ENCODE measurements around the gene DAZAP2.
"Not testable (repeated sequence)": the region's sequence is repeated elsewhere in the genome, so short reads cannot be mapped to it uniquely, and the experiment has no call there.

The DAZAP2 gene

DNA sequence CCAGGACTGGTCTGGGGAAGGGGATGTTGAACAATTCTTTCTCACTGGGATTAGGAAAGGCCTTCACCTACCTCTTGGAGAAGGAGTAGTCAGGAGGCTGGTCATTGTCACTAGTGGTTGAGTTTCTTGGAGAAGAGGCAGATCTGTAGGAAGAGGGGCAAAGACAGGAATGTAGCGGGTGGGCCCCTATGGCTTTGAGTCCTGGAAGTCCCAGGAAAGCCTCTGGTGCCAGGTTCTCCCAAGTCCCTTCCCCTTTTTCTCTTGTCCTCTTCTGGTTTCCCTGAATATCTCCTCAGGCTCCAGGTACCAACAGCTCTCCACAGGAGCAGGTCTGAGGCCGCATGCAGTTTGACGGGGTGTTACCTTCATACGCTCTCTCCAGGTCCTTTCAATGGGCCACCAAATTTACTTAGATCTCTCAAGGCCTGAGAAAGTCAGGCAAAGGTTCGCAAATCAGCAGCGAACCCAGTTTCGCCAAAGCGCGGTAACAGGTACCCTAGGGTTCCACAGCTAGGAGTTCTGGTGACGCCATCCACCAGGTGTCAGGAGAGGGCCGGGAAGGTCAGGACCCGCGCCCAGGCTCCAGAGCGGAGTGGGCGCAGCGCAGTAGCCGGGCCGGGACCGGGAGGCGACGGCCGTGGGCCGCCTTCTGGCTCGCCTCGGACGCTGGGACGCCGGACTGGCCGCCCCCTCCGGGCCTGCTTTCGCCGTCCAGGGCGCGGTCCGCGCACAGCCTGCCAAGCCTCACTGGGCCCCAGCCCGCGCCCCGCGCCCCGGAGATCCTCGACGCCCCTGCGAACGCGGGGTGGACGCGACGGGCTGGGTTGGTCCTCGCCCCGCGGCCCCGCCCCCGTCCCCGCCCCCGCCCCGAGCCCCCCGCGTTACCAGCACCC is 30.8 kb downstream of the DAZAP2 start:
- Histone ChIP-seq H3K9ac (ENCODE audit: low read depth, low read length) (peak overlapping the region; percentile 73), H3K4me2 (ENCODE audit: insufficient read depth, low read length) (peak overlapping the region; percentile 84), H3K4me1 (ENCODE audit: insufficient read depth, low read length) (peaks cover 29% of the 10 kb centered on the region), H3K27me3 (ENCODE audit: insufficient read depth, low read length, poor library complexity) (no peaks in the 10 kb centered on the region), H3K79me2 (ENCODE audit: insufficient read depth, low read length) (no peaks in the 10 kb centered on the region), H3K27ac (ENCODE audit: low read length) (peak overlapping the region; percentile 33; the same call in 1 of the 2 replicates), H4K20me1 (ENCODE audit: insufficient read depth, low read length) (no peaks in the 10 kb centered on the region), H3K36me3 (ENCODE audit: insufficient read depth, low read length) (peaks cover 3% of the 10 kb centered on the region; the same call in 1 of the 2 replicates), H2AFZ (ENCODE audit: low read depth, low read length) (peak overlapping the region; percentile 82), H3K4me3 (ENCODE audit: low read depth in 1 of 2, low read length in 2 of 2) (peak overlapping the region in 1 of 2 experiments; percentile 61; a peak in 2 of 4 replicates), H3K9me3 (ENCODE audit: insufficient read depth, low read length, severe bottlenecking) (no peaks in the 10 kb centered on the region)
- DNase-seq, result peak; percentile 64
- no peak for TF ChIP-seq EZH2 (IDR thresholded peaks at IDR 0.05; ENCODE audit: borderline replicate concordance, low read depth, low read length, severe bottlenecking)
- TF ChIP-seq, protein P1, sequence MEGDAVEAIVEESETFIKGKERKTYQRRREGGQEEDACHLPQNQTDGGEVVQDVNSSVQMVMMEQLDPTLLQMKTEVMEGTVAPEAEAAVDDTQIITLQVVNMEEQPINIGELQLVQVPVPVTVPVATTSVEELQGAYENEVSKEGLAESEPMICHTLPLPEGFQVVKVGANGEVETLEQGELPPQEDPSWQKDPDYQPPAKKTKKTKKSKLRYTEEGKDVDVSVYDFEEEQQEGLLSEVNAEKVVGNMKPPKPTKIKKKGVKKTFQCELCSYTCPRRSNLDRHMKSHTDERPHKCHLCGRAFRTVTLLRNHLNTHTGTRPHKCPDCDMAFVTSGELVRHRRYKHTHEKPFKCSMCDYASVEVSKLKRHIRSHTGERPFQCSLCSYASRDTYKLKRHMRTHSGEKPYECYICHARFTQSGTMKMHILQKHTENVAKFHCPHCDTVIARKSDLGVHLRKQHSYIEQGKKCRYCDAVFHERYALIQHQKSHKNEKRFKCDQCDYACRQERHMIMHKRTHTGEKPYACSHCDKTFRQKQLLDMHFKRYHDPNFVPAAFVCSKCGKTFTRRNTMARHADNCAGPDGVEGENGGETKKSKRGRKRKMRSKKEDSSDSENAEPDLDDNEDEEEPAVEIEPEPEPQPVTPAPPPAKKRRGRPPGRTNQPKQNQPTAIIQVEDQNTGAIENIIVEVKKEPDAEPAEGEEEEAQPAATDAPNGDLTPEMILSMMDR (IDR thresholded peaks at IDR 0.05; ENCODE audit: borderline replicate concordance, extremely low read depth, low read length, poor library complexity, severe bottlenecking), result peak; percentile 76
- ATAC-seq (ENCODE audit: insufficient read depth, low read depth), result peak; percentile 67

DNA sequence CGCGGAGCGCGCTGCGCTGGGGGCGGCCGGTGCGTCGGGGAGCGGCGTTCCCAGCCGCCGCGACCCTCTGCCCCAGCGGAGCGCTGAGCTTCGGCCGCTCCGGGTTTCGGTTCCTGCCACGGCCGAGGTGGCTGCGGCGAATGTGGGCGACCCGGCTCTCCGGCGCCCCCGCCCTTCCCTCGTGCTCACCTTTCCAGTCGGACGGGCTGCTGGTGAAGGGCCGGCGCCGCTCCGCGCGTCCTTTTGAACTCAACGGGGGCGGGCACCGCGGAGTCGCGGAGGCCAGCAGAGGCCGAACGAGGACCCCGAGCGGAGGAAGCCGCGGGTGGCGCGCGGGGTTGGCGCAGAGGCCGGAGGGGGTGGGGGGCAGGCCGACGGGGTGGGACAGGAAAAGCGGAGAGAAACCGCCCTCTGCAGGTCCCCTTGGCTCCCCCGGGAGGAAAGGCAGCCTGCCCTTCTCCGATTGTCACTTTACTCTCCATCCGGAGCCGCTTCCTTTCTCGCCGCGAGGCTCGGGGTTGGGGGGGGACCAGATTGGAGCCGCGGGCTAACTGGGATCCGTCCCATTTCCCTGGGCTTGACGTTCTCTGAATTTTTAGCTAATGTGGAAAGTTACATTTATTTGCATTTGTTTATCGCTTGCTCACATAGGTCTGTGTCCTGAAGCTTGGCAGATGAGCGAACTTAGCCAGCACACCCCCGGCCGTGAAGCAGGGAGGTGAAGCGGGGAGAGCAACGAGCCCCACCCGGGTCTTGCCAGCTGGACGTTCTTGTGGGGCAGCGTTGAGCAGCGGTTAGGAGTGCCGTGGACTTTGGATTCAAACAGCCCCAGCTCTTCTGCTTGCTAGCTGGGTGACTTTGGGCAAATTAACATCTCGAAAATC is 31.7 kb downstream of the DAZAP2 start, which contains the start of gene SMAGP:
Gene SMAGP (minus strand): TSS at position 349 of the 884 bp plus-strand sequence. CDS start 1,137 bp downstream, outside the sequence.
- peak within 1 kb of the TSS; percentile 62 for H3K27ac ChIP-seq (ENCODE audit: low read length)
- no peaks in the 10 kb centered on the region for H3K9me3 ChIP-seq (ENCODE audit: insufficient read depth, low read length, severe bottlenecking)
- ATAC-seq (ENCODE audit: insufficient read depth, low read depth) (peak; percentile 80), DNase-seq (peak; percentile 77)
- TF ChIP-seq, protein P1 (IDR thresholded peaks at IDR 0.05; ENCODE audit: borderline replicate concordance, extremely low read depth, low read length, poor library complexity, severe bottlenecking), result peak; percentile 28
- TF ChIP-seq EZH2 (IDR thresholded peaks at IDR 0.05; ENCODE audit: borderline replicate concordance, low read depth, low read length, severe bottlenecking), result no peak
- H3K4me3 ChIP-seq (ENCODE audit: low read depth in 1 of 2, low read length in 2 of 2), result peak within 1 kb of the TSS; percentile 61 to 68
- no peaks in the 10 kb centered on the region for H3K79me2 ChIP-seq (ENCODE audit: insufficient read depth, low read length)
- peak within 1 kb of the TSS; percentile 82 for H2AFZ ChIP-seq (ENCODE audit: low read depth, low read length)
- H3K4me2 ChIP-seq (ENCODE audit: insufficient read depth, low read length), result peak within 1 kb of the TSS; percentile 84
- H3K27me3 ChIP-seq (ENCODE audit: insufficient read depth, low read length, poor library complexity), result no peaks in the 10 kb centered on the region
- peaks cover 3% of the 10 kb centered on the region; the same call in 1 of the 2 replicates for H3K36me3 ChIP-seq (ENCODE audit: insufficient read depth, low read length)
- H3K4me1 ChIP-seq (ENCODE audit: insufficient read depth, low read length), result peaks cover 29% of the 10 kb centered on the region
- H4K20me1 ChIP-seq (ENCODE audit: insufficient read depth, low read length), result no peaks in the 10 kb centered on the region
- H3K9ac ChIP-seq (ENCODE audit: low read depth, low read length), result peak within 1 kb of the TSS; percentile 73

DNA sequence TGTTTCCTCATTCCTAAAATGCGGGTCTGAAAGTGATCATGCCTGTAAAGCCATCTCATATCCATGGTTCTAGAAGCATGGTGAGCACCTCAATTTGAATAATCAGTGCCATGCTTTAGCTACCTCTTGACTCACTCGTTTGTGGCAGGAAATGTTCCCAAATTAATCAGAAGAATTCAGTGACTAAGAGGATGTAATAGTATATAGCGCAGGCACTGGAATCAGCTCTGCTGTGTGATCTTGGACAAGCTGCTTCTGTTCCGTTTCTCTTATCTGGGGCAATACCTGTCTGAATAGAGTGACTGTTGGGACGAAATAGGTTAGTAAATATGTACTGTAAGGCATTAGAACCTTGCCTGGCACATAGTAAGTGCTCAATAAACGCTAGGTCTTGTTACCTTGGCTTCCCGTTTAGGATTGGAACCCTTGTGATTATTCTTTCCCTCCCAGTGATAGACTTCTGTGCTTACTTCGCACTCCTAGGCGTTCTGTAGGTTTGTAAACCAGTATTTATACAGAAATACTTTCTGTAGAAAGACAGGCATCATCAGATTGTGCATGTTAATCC is 32.4 kb downstream of the DAZAP2 start:
- Histone ChIP-seq H3K9ac (ENCODE audit: low read depth, low read length) (peak overlapping the region; percentile 73), H3K36me3 (ENCODE audit: insufficient read depth, low read length) (no peaks in the 10 kb centered on the region), H4K20me1 (ENCODE audit: insufficient read depth, low read length) (no peaks in the 10 kb centered on the region), H3K4me3 (ENCODE audit: low read depth in 1 of 2, low read length in 2 of 2) (peak overlapping the region; percentile 61 to 68; a peak in 3 of 4 replicates), H3K4me2 (ENCODE audit: insufficient read depth, low read length) (peak overlapping the region; percentile 84), H3K9me3 (ENCODE audit: insufficient read depth, low read length, severe bottlenecking) (no peaks in the 10 kb centered on the region), H3K27me3 (ENCODE audit: insufficient read depth, low read length, poor library complexity) (no peaks in the 10 kb centered on the region), H3K27ac (ENCODE audit: low read length) (peak overlapping the region; percentile 55; the same call in 1 of the 2 replicates), H2AFZ (ENCODE audit: low read depth, low read length) (peak overlapping the region; percentile 82), H3K79me2 (ENCODE audit: insufficient read depth, low read length) (no peaks in the 10 kb centered on the region), H3K4me1 (ENCODE audit: insufficient read depth, low read length) (peaks cover 29% of the 10 kb centered on the region)
- TF ChIP-seq EZH2 (IDR thresholded peaks at IDR 0.05; ENCODE audit: borderline replicate concordance, low read depth, low read length, severe bottlenecking), result no peak
- TF ChIP-seq, protein P1 (IDR thresholded peaks at IDR 0.05; ENCODE audit: borderline replicate concordance, extremely low read depth, low read length, poor library complexity, severe bottlenecking), result no peak
- ATAC-seq (ENCODE audit: insufficient read depth, low read depth) (peak; percentile 1; the same call in 1 of the 3 replicates), DNase-seq (no peak)

DNA sequence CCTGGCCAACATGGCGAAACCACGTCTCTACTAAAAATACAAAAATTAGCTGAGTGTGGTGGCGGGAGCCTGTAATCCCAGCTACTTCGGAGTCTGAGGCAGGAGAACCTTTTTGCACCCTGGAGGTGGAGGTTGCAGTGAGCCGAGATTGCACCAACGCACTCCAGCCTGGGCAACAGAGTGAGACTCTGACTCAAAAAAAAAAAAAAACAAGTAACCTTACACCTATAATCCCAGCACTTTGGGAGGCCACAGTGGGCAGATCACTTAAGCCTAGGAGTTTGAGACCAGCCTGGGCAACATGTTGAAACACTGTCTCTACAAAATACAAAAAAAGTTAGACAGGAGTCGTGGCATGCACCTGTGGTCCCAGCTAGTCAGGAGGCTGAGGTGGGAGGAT is 34.2 kb downstream of the DAZAP2 start:
- not testable (repeated sequence) for H3K4me3 ChIP-seq (ENCODE audit: low read depth in 1 of 2, low read length in 2 of 2)

More for the DNA sequence above, 34.2 kb downstream of the DAZAP2 start:
- not testable (repeated sequence) for H3K79me2 ChIP-seq (ENCODE audit: insufficient read depth, low read length); H4K20me1 ChIP-seq (ENCODE audit: insufficient read depth, low read length); H3K9me3 ChIP-seq (ENCODE audit: insufficient read depth, low read length, severe bottlenecking); H3K9ac ChIP-seq (ENCODE audit: low read depth, low read length); H3K36me3 ChIP-seq (ENCODE audit: insufficient read depth, low read length); ATAC-seq (ENCODE audit: insufficient read depth, low read depth); H3K4me2 ChIP-seq (ENCODE audit: insufficient read depth, low read length); DNase-seq; H2AFZ ChIP-seq (ENCODE audit: low read depth, low read length); H3K27ac ChIP-seq (ENCODE audit: low read length); H3K27me3 ChIP-seq (ENCODE audit: insufficient read depth, low read length, poor library complexity)
- H3K4me1 ChIP-seq (ENCODE audit: insufficient read depth, low read length), result peaks cover 25% of the 10 kb centered on the region

All from DND-41 (cell line).